Globus pallidus (tissue), 1 donor: ENCODE measurements around the gene RYR1.
"Not testable (repeated sequence)": the region's sequence is repeated elsewhere in the genome, so short reads cannot be mapped to it uniquely, and the experiment has no call there.

ENCODE experiments used
- DNase-seq: peaks from one replicate; pipeline ENCODE4 v3.0.0-alpha.2; 2015; ENCODE audit warnings: low spot score

Gene RYR1

DNA sequence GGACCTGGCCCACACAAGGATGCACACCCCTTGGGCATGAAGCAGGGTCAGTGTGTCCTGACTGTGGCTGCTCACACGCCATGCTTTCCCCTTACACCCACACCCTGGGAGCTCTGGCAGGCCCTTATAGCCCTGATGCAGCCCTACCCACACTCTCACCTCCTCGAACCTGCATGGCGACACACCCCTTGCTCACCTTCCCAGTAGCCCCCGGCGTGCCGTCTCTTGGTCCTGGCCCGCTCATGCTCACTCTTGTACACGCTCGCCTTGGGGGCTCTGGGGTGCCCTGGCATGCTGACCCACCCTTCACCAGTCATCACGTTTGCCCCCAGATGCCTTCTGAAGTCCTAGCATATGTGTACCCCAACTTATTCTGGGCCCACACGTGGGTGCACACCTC is 128.2 kb downstream of the RYR1 start:
- DNase-seq: no peak

DNA sequence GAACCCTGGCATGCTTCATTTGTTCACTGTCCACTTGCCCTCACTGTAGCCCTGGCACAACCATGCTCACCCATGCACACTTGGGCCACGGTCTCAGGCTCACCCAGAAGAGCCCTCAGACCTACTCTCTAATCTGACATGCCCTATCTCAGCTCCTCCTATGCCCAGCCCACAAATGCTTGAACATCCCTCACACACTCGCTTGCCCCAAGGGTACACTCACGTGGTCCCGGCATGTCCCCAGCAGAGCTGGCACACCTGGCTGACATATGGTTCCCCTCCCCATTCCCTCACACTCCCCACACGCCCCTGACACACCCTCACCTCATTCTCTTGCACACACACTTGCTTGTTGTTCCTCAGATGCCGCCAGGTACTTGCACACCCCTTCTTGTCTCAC is 128.6 kb downstream of the RYR1 start:
- no peak for DNase-seq

DNA sequence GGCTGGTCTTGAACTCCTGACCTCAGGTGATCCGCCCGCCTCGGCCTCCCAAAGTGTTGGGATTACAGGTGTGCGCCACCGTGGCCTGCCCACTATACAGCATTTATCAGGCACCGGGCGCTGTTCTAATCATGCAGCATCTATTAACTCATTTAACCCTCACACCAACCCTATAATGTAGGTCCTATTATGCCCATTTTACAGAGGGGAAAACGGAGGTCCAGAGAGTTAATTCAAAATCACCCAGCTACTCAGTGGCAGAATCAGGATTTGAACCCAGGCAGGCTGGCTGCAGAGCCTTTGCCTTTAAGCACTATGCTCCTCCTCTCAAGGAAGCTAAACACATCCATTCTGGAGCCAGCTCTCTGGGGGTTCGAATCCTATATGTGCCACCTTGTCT is 130.0 kb downstream of the RYR1 start:
- no peak for DNase-seq

DNA sequence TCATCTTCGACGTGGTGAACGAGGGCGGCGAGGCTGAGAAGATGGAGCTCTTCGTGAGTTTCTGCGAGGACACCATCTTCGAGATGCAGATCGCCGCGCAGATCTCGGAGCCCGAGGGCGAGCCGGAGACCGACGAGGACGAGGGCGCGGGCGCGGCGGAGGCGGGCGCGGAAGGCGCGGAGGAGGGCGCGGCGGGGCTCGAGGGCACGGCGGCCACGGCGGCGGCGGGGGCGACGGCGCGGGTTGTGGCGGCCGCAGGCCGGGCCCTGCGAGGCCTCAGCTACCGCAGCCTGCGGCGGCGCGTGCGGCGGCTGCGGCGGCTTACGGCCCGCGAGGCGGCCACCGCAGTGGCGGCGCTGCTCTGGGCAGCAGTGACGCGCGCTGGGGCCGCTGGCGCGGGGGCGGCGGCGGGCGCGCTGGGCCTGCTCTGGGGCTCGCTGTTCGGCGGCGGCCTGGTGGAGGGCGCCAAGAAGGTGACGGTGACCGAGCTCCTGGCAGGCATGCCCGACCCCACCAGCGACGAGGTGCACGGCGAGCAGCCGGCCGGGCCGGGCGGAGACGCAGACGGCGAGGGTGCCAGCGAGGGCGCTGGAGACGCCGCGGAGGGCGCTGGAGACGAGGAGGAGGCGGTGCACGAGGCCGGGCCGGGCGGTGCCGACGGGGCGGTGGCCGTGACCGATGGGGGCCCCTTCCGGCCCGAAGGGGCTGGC is 131.6 kb downstream of the RYR1 start:
- DNase-seq: no peak

DNA sequence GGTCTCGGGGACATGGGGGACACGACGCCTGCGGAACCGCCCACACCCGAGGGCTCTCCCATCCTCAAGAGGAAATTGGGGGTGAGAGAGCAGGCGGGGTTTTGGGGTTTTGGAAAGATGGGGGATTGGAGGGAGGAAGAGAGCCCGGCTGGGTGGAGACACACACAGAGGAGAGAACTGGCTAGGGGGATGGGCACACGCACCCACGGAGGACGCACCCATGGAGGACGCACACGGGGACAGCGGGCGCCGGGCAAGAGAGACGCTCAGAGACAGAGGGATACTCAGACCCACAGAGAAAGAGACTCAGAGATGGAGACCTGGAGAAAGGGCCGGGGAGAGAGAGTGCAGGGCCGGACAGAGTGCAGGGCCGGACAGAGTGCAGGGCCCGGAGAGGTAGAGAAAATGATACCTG is 132.2 kb downstream of the RYR1 start:
- DNase-seq: no peak

DNA sequence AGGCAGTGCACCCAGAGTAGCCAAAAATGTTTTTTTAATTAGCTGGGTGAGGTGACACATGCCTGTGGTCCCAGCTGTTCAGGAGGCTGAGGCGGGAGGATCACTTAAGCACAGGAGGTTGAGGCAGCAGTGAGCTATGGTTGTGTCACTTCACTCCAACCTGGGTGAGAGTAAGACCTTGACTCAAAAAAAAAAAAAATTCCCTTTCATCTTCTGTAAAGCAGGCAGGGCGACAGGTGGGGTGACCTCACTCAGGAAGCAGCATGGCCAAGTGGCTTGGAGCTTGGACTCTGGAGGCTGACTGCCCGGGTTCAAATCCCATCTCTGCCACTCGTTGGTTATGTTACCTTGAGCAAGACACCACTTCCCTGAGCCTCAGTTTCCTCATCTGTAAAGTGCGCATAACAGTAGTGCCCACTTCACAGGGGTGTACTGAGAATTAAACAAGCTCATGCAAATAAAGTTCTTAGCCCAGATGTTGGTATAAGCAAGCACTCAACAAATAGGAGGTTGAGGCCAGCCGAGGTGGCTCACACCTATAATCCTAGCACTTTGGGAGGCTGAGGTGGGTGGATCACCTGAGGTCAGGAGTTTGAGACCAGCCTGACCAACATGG is 136.0 kb downstream of the RYR1 start:
- no peak for DNase-seq

DNA sequence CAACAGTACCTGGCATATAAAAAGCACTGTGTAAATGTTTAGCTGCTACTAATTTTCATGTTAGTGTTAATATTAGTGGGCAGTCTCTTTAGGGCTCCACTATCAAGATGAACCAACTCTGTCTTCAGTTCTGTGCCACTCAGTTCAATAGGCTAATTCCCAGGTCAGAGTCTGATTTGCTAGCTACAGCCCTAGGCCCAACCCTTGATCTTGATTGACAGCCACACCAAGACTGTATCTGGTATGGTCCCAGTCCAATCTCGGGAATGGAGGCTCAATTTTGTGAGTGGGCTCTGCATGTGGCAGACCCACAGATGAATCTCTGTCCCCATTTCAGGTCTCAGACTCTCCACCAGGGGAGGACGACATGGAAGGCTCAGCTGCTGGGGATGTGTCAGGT is 138.2 kb downstream of the RYR1 start:
- no peak for DNase-seq

DNA sequence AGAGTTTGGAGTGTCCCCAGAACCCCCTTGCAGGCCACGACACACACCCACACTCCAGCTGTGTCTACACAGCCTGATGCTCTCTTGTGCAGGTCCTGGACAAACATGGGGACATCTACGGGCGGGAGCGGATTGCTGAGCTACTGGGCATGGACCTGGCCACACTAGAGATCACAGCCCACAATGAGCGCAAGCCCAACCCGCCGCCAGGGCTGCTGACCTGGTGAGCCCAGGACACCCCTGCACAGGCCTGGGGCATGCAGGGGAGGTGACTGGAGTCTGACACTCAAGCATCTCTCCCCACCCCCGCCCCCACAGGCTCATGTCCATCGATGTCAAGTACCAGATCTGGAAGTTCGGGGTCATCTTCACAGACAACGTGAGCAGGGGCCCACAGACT is 144.3 kb downstream of the RYR1 start:
- no peak for DNase-seq

DNA sequence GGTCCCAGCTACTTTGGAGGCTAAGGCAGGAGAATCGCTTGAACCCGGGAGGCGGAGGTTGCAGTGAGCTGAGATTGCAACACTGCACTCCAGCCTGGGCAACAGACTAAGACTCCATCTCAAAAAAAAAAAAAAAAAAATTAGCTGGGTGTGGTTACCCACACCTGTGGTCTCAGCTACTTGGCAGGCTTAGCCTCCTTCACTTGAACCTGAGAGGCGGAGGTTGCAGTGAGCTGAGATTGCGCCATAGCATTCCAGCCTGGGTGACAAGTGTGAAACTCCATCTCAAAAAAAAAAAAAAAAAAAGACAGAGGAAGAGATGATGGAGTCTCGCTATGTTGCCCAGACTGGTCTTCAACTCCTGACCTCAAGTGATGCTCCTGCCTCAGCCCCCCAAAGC is 145.8 kb downstream of the RYR1 start:
- DNase-seq: not testable (repeated sequence)

DNA sequence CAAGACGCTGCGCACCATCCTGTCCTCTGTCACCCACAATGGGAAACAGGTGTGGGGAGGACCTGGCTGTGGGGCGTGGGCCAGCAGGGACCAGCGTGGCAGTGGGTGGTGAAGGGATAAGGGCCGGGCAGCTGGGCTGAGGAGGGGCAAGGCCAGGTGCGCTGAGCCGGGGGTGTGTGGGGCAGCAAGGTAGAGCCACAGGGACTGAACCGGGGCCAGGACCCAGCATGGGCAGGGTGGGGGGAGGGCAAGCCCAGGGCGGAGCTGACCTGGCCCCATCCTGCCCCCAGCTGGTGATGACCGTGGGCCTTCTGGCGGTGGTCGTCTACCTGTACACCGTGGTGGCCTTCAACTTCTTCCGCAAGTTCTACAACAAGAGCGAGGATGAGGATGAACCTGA is 146.6 kb downstream of the RYR1 start:
- no peak for DNase-seq

DNA sequence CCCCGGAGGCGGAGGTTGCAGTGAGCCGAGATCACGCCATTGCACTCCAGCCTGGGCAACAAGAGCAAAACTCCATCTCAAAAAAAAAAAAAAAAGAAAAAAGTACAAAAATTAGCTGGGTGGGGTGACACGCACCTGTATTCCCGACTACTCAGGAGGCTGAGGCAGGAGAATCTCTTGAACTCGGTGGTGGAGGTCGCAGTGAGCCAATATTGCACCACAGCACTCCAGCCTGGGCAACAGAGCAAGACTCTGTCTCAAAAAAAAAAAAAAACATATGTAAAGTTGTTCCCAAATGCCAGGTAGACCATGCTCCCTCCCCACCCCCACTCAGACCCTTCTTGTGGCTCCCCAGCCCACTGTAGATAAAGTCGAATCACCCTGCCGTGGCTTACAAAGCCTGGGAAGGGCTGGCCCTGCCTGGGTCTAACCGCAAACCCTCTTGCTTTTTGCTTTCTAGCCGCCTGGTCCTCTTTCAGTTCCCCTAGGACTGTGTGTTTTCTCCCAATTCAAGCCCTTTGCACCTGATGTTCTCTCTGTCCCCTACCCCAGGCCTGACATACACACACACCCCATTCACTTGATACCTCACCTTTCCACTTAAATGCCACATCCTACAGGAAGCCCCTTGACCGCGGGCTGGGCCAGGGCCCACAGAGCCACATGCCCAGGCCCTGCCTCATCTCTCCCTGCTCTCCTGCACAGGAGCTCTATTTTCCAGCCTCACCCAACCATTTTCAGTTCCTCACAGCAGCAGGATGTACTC is 149.9 kb downstream of the RYR1 start:
- peak; percentile 9 for DNase-seq

DNA sequence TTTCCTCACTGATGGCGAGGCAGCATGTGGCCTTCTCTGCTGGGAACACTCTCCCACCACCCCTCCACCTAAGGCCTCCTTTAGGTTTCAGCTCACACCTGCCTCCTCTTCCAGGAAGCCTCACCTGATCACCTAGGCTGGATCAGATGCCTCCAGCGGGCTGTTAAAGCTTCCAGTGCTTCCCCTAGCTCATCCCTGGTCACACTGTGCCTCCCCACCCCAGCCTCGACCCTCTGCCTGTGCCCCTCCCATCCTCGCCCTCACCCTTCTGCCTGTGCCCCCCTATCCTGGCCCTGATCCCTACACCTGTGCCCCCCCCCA is 150.5 kb downstream of the RYR1 start:
- no peak for DNase-seq

DNA sequence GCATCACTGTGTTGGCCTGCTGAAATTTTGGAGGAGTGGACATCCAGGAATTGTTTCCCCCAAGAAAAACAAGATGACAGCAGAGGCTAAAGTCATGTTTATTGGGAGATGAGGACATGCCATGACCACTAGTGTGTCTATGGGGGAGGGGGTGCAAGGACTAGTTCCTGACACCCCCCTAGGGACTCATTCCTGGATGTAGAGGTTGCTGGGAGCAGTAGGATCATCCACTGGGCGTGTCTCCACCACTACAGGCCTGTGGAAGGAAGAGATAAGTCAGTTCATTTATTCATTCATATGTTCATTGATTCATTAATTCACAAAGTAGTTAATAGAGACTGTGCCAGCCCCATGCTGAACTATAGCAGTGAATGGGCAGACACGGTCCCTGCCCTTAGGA is 154.1 kb downstream of the RYR1 start:
- no peak for DNase-seq

DNA sequence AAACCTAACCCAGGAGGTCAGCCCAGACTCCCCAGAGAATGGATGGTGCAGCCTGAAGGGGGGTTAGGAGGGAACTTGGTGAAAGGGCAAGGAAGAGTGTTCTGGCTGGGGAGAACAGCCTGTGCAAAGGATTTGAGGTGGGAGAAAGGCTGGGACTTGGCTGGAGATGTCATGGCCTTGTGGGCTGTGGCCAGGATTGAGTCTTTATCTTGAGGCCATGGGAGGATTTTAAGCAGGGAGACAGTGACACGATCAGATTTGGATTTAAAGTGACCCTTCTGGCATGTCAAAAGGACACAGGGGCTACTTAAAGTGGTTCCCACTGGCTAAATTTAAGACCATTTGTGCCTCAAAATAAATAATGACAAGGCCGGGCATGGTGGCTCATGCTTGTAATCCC is 154.6 kb downstream of the RYR1 start:
- DNase-seq: no peak

DNA sequence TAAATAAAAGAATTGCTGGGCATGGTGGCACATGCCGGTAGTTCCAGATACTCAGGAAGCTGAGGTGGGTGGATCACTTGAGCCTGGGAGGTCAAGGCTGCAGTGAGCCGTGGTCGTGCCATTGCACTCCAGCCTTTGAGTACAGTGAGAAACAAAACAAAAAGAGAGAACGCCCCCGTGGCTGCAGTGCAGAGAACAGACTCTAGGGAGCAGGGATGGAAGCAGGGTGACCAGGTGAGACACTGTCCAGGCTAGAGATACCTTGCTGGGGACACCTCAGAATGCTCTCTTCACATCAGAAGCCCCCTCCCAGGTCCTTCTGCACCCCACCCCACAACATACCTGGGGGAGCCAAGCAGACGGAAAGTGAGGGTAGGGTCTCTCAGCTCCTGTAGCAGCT is 159.4 kb downstream of the RYR1 start:
- no peak for DNase-seq

DNA sequence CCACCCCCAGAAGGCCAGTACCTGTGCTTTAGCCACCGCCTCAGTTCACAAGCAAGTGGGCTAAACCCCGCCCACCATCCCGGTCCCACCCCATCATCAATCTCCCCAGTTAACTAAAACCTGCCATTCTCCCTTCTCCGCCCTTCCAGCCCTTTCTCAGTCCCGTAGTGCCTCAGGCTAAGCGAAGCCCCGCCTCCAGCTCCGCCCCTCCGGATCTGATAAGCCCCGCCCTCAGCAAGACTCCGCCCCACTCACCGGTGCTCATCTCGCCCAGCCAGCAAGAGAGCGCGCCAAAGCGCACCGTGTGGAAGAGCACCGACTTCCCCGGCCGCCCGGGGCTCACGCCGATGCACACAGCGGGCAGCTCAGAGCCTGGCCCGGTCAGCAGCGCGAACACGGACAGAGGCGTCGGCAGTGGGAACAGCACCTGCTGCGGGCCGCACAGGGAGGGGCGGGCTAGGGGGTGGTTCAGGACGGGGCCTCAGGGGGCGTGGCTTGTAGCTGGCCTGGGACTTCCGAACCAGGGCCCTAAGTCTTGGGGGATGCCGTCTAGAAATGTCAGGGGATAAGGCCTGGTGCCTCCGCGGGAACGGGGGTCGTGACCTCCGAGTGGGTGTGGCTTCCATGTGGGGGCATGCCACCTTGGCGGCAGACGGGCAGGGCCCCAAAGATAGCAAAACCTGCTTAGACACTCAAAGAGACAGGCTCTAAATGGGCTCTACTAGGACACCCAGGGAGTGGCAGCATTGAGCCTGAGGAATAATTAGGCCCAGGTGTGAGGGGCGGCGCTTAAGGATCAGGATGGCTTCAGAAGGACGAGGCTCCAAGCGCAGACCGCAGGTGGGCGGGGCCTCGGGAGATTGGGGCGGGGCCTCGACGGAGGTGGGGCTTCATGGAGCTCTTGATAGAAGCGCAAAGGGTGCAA is 162.8 kb downstream of the RYR1 start:
- no peak for DNase-seq

DNA sequence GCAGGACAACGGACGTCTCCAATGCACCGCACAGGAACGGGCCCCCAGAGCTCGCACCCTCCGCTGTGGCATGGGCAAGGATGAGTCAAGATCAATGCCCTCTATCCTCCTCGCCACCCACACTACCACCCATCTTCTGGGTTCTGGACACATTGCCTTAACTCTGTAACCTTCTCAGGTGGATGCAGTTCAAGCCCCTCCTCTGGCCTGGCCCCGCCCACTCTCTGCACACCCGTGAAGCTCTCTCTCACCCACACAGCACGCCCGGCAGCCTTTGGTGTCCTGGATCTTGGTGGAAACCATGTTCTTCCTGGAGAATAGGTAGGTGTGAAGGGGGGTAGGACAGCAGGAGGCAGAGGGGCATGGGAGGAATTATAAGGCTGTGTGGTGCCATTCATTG is 163.6 kb downstream of the RYR1 start:
- DNase-seq: no peak

DNA sequence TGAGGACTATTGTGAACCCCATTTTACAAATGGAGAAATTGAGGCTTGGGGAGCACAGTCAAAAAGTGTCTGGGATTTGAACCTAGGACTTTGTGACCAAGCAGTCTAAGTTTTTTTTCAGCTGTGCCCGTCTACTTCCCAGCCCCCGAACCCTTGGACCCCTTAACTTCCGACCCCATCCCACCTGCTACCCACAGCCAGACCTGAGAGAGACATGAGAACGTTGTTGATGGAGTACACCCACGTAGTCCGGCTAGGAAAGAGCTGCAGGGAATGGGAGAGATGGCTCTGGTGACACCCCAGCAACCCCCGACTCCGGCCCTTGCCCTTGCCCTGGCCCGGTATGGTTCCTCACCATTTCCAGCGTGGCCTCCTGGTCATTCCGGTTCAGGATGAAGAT is 166.2 kb downstream of the RYR1 start:
- no peak for DNase-seq

DNA sequence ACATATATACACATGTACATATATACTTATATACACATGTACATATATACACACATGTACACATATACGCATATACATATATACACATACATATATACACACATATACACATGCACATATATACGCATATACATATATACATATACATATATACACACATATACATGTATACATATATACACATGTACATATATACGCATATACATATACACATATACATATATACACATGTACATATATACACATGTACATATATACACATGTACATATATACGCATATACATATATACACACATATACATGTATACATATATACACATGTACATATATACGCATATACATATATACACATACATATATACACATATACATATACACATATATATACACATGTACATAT is 169.4 kb downstream of the RYR1 start:
- not testable (repeated sequence) for DNase-seq

DNA sequence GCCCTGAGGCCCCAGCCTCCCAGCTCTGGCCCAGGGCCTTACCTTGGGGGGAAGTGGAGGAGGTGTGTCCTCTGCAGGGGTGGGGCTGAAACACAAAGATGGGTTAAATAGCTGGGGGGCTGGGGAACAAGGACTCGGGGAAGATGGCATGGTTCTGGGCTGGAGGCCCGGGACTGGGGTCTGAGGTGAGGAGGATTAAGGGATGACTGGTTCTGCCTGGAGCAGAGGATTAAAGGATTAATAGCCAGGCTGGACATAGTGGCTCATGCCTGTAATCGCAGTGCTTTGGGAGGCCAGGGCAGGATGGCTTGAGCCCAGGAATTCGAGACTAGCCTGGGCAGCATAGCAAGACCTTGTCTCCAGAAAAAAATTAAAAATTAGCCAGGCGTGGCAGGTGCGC is 172.6 kb downstream of the RYR1 start:
- DNase-seq: no peak

DNA sequence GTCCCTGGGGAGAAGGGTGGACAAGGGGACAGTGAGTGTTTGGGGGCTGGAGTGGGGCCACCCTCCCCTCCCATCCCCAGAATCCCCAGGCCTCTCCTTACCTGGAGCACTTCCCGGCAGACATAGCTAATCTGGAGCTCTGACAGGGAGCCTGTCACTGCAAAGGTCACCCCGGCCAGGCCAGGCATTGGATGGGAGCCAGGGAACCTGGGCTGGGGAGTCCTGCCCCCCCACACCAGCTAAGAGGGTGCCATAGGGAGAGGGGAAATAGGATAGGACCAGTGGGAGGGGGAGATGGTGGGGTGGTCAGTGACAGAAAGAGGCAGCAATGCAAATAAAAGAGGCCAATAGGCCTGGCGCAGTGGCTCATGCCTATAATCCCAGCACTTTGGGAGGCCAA is 180.8 kb downstream of the RYR1 start:
- DNase-seq: no peak

DNA sequence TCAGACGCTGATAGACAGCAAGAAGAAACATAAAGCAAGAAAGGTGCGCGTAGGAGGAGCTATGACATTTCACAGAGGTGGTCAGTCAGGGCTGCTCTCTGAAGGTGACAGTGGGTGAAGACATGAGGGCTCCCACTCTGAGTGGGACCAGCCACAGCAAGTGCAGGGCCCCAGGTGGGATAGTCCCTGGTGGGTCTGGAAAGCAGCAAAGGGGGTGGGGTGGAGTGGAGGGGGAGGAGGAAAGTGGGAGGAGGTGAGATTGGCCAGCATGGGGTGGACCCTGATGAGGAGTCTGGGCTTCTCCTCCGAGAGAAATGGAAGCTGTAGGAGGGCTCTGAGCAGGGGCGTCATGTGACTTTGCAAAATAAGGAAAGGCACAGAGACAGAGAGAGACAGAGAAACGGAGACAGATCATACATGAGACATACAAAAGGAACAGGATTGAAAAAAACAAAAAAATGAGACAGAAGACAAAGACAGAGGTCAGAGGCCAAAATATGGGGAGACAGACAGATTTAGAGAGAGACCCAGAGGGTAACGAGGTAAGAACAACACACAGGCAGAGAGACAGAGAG is 181.6 kb downstream of the RYR1 start:
- no peak for DNase-seq
